GM19351 (cell line): ENCODE data around the gene OBSL1.
A peak's percentile ranks its signal among the peaks of the same experiment; 100 is the strongest.

Experiments used
- ATAC-seq: cut with Tn5 transposase; IDR thresholded peaks from one replicate; pipeline ENCODE4 v1.9.1; 2021; ENCODE audit warnings: mild to moderate bottlenecking, moderate library complexity; ENCODE audit not compliant: unreplicated experiment

Gene OBSL1

GRCh38 chr2:219597552-219598307 lies 26.4 kb upstream of the OBSL1 start, which contains the start of gene STK11IP:
STK11IP (plus strand) TSS chr2:219597857; CDS start chr2:219598120, 263 bp downstream.
- peak; percentile 88 for ATAC-seq

- peak; percentile 2 for ATAC-seq
Measured at GRCh38 chr2:219596954-219597551, 25.7 kb upstream of the OBSL1 start.

DNA sequence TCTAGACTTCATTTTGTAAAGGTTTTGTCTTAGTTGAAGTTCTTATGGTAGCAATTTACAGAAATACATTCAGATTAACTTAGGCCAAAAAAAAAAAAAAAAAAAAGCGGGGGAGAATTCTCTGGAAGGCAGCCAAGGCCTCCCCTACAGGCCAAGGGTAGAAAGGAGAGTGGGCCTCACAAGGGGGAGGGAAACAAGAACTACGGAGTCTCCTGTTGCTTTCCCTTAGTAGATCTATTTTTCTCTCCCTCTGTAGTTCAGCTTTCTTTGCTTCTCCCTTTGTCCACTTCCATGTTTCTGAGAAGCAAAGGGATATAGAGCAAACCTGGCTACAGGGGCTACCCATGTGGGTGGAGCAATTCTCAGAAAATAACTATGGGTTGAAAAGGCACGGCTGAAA lies 23.9 kb upstream of the OBSL1 start:
- no peak for ATAC-seq

DNA sequence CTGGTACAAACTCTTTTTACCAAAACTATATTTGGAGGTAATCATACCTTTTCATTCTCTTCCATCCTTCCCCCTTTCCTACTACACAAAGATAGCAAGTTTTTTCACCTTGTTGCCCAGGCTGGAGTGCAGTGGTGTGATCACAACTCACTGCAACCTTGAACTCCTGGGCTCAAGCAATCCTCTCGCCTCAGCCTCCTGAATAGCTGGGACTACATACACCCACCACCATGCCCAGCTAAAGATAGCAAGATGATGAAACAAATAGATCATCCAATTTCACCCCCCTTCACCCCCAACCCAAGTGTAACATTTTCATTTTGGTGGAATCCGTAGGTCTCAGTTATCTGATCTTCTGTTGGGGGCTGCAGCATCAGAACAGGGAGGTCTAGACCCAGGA lies 21.8 kb upstream of the OBSL1 start:
- ATAC-seq, result no peak

DNA sequence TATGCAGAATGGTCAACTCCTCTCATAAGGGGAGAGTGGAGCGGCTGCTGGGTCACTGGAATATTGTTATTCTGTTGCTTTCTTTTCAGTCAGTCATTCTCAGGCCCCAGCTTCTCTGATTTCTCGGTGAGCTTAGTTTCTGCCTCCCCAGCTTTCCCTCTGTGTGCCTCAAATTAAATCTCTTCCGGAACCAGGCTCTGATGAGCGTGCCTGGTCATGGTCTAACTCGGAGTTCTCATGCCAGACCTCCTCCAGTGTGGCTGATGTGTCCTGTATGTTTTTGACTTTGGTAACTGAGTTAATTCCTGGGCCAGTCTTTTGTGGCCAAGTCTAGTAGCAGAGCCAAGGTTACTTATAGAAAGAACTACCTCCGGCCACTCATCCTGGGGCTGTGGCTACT lies 21.4 kb upstream of the OBSL1 start:
- ATAC-seq, result no peak

GRCh38 chr2:219591091-219591490 lies 19.8 kb upstream of the OBSL1 start:
- ATAC-seq, result no peak

- no peak for ATAC-seq
Measured at GRCh38 chr2:219581346-219581745, 10.0 kb upstream of the OBSL1 start.

DNA sequence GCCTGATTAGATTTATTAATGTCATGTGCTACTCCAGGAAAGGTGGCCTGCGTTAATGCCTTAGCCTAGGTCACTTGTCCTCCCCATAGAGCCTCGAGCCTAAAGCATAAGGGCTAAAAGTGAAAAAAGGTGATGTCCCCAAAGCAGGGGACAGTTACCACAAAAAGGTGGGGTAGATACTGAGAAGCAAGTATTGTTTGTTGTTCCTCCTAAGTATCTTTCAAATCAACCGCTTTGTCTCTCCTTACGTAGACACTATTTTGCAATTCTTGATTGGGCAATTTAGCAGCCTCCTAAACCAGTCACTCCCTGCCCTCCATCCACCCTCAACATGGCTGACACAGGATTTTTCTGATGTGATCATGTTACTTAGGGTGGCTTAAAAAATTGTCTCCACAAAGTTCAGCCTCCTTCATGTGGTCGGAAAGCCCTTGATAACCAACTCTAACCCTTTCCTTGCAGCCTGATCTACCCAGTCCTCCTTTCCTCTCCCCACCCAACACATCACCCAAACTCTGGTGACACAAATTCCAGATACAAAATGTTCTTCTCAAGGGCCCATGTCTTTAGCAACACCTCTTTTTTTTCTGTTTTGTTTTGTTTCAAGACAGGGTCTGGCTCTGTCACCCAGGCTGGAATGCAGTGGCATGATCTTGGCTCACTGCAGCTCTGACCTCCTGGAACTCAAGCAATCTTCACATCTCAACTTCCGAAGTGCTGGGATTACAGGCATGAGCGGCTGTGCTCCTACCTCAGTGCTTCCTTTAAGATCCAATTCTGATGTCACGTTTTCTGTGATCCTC lies 7.7 kb upstream of the OBSL1 start:
- no peak for ATAC-seq

DNA sequence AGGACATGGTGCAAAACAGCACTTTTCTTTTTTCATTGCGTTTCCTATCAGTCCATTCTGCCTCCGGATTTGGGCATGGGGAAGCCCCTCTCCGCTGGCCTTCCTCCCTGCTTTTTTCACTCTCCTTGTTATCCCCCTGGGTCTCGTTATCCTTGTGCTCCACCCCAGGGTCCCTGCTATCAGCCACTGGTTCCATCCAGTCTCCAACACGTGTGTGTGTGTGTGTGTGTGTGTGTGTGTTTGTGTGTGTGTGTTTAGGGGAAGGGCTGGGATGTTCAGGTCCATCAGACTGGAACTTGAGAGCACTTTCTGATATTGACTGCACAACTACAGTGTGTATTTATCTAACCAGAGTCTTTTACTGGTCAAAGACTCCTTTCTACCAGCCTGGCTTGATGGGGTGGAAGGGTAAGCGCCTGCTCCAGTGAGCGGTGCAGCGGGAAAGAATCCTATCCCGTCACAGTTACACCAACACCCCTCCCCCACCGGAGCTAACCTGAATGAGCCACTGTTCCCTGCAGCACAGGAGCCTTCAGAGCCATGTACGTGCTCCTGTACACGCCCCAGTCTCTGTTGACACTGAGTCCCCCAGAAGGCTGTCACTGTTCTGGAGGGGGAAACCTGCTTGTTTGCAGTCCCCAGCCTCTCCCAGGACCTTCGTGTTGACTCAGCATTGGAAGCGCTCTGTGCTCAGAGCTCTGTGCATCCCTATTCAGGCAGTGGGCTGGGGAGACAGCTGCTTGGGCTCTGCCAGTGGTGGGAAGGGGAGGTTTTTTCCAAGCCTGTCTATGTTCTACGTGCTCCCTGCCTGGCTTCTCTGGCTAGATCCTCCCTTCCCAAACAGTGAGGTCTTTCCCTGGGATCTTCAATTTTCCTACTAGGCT lies 5.4 kb upstream of the OBSL1 start:
- no peak for ATAC-seq

GRCh38 chr2:219575566-219576504 lies 4.5 kb upstream of the OBSL1 start:
- no peak for ATAC-seq

DNA sequence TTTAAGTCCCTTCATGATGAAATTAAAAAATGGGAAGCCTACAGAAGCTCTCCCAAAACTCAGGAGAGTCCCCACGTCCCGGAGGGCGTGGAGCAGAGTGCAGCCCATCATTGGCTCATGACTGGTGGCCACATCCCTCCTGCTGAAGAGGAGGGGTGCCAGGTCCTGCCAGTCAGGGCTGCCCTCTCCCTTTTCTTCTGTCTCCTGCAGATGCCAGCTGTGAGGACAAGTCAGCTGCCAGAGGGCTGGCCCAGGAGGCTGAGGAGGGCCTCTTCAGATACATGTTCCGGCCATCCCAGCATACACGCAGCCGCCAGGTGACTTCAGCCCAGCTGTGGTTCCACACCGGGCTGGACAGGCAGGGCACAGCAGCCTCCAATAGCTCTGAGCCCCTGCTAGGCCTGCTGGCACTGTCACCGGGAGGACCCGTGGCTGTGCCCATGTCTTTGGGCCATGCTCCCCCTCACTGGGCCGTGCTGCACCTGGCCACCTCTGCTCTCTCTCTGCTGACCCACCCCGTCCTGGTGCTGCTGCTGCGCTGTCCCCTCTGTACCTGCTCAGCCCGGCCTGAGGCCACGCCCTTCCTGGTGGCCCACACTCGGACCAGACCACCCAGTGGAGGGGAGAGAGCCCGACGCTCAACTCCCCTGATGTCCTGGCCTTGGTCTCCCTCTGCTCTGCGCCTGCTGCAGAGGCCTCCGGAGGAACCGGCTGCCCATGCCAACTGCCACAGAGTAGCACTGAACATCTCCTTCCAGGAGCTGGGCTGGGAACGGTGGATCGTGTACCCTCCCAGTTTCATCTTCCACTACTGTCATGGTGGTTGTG lies 3.4 kb upstream of the OBSL1 start:
- ATAC-seq, result no peak

- ATAC-seq, result no peak
Measured at GRCh38 chr2:219573166-219573565, 1.8 kb upstream of the OBSL1 start.

DNA sequence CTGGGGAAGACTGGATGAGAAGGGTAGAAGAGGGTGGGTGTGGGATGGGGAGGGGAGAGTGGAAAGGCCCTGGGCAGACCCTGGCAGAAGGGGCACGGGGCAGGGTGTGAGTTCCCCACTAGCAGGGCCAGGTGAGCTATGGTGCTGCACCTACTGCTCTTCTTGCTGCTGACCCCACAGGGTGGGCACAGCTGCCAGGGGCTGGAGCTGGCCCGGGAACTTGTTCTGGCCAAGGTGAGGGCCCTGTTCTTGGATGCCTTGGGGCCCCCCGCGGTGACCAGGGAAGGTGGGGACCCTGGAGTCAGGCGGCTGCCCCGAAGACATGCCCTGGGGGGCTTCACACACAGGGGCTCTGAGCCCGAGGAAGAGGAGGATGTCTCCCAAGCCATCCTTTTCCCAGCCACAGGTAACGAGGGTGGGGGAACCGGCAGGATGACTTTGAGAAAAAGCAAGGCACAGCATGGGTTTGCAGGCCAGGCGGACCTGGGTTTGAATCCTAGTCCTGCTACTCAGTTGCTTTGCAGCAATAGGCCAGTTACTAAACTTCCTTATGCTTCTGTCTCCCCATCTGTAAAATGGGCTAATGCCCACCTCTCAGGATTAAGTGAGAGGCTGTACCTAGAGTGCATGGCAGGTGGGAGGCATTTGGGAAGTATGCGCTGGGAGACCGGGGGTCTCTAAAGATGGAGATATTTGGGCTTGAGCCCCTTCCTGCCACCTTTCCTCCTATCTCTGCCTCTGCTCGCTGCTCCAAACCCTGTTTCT lies 1.1 kb upstream of the OBSL1 start, which contains the start of gene INHA:
TSS of gene INHA (plus strand) at position 74 of the 765 bp plus-strand sequence. CDS start at position 139, 65 bp downstream.
- ATAC-seq, result no peak

DNA sequence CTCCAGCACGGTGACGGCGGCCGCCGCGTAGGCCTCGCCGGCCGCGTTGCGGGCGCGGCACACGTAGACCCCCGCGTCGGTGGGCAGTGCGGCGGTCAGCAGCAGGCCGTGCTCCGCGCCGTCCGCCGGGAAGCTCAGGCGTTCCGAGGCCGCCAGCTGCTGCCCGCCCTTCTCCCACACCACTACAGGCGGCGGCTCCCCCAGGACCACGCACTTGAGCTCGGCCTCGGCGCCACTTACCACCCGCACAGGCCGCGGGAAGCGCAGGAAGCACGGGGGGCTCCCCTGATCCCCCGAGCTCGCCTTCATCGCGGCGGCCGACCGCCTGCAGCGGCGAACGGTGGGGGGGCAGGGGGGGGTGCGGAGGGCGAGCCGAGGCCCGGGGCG lies 422 bp downstream of the OBSL1 start:
- no peak for ATAC-seq

DNA sequence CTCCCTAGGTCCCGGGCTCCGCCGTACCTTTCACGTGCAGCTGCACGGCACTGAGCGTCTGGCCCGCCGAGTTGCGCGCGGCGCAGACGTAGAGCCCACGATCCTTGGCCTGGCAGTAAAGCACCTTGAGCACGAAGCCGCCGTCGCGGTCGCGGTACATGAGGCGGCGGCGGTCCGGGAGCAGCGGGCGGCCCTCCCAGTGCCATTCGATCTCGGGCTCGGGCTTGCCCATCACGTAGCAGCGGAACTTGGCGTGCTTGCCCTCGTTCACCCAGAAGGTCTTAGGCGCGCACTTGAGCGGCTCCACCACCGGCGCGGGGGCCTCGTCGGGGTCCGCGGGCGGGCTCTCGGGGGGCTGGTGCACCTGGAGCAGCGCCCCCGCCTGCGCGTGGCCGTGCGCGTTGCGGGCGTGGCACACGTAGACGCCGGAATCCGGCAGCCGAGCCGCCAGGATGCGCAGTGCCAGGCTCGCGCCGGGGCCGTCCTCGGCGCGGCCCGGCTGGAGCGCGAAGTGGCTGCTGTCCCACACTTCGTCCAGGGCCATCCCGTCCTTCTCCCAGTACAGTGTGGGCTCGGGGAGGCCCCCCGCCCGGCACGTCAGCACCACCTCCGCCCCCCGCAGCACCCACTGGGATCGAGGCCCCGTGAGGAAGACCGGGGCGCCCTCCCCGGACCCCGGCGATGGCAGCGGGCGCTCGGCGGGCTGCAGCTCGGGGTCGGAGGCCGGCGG lies 980 bp downstream of the OBSL1 start:
- no peak for ATAC-seq

DNA sequence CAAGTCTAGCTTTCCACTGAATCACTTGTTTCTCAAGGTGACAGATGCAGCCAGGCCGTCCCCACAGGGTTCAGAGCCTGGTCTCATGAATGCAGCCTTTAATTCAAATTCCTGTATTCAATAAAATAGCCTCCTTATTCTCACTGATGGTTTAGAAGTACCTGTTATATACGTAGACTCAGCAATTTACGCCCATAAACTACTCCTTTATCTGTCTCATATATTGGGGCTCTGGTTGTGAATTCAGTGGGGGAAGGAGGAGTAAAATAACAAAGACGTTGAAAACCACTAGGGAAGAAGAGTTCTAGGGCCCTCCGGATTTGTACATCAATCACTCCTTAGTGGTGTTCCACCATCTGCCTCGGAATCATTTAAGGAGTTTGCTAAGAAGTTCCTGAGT lies 1.7 kb downstream of the OBSL1 start:
- ATAC-seq, result no peak

DNA sequence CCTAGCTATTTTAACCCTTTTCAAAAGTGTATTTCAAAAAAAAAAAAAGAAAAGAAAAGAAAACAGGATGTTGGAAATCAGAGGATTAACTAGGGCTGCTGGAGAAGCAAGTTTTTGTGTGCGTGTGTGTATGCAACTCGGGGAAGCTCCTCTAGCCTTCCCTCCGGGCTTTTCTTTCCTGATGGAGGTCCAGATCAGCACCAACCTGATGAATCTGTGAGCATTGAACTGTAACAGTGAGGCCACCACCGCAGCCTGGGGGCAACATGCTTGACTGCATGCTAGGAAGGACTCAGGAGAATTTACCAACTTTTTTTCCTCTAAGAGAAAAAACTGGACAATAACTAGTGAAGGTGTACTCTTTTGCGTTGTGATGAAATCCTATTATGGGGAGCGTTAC lies 2.3 kb downstream of the OBSL1 start:
- no peak for ATAC-seq
